Measurements from ENCODE around the gene ALG6. TPM values are rescaled to one million over a fixed set of nuclear protein-coding genes. Genes with fewer than 3 reads are reported as not detected.
"Not testable (repeated sequence)": the region's sequence is repeated elsewhere in the genome, so short reads cannot be mapped to it uniquely, and the experiment has no call there.

ALG6 gene
- total RNA-seq, 6 experiments from 2014 or later, result 5.5 to 7.7 (median 6.1) TPM

DNA sequence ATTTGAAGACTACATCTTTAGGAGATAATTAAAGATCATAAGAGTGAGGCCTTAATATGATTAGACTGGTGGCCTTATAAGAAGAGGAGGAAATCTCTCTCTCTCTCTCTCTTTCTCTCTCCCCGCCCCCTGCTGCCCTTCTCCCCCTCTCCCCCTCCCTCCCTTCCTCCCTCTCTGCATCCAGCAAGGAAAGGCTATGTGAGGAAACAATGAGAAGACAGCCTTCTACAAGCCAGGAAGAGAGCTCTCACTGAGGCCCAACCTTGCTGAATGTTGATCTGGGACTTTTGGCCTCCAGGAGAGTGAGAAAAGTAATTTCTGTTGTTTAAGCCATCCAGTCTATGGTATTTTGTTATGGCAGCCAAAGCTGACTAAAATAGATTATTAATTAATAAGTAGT, 23.5 kb upstream of the ALG6 start:
- no peaks in the 10 kb centered on the region for H3K9me3 ChIP-seq
- no peaks in the 10 kb centered on the region for H3K27me3 ChIP-seq
- DNase-seq, result no peak
- intact Hi-C loops (cut with DNase I), result no loop called here
- no peak for ATAC-seq
- 31% methylated on average over 1 of the region's 1 CpG for WGBS (ENCODE audit: insufficient coverage, low coverage, low lambda C conversion rate, missing lambda C conversion rate)
- H3K27ac ChIP-seq, result no peak overlapping the region
- no peaks in the 10 kb centered on the region for H3K4me1 ChIP-seq
- no peak overlapping the region for H3K4me3 ChIP-seq
- no peak for TF ChIP-seq POLR2A (IDR thresholded peaks at IDR 0.05)
- TF ChIP-seq, protein P1, sequence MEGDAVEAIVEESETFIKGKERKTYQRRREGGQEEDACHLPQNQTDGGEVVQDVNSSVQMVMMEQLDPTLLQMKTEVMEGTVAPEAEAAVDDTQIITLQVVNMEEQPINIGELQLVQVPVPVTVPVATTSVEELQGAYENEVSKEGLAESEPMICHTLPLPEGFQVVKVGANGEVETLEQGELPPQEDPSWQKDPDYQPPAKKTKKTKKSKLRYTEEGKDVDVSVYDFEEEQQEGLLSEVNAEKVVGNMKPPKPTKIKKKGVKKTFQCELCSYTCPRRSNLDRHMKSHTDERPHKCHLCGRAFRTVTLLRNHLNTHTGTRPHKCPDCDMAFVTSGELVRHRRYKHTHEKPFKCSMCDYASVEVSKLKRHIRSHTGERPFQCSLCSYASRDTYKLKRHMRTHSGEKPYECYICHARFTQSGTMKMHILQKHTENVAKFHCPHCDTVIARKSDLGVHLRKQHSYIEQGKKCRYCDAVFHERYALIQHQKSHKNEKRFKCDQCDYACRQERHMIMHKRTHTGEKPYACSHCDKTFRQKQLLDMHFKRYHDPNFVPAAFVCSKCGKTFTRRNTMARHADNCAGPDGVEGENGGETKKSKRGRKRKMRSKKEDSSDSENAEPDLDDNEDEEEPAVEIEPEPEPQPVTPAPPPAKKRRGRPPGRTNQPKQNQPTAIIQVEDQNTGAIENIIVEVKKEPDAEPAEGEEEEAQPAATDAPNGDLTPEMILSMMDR (IDR thresholded peaks at IDR 0.05), result no peak
- no peaks in the 10 kb centered on the region for H3K36me3 ChIP-seq

DNA sequence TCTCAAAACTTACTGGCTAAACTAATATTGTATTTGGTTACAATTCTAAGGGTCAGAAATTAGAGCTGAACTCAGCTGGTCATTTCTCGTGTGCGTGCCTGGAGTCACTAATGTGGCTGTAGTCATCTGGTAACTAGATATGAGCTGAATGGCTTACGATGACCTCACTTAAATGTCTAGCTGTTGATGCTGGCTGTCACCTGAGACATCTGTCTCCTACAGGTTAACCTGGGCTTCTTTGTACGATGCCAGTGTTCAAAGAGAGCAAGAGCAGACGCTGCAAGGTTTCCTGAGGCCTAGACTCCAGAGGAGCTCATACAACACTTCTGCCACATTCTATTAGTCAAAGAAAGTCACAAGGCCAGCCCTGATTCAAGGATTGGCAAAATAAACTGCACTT, 17.1 kb upstream of the ALG6 start:
- ATAC-seq (no peak), DNase-seq (no peak)
- no peaks in the 10 kb centered on the region for H3K27me3 ChIP-seq
- no peak overlapping the region for H3K4me3 ChIP-seq
- H3K36me3 ChIP-seq, result no peaks in the 10 kb centered on the region
- no peaks in the 10 kb centered on the region for H3K4me1 ChIP-seq
- H3K9me3 ChIP-seq, result no peaks in the 10 kb centered on the region
- intact Hi-C loops (cut with DNase I), result no loop called here
- no peak for TF ChIP-seq POLR2A (IDR thresholded peaks at IDR 0.05)
- TF ChIP-seq, protein P1 (IDR thresholded peaks at IDR 0.05), result no peak
- H3K27ac ChIP-seq, result no peak overlapping the region
- WGBS (ENCODE audit: insufficient coverage, low coverage, low lambda C conversion rate, missing lambda C conversion rate), result 92% methylated on average over 4 of the region's 5 CpGs

DNA sequence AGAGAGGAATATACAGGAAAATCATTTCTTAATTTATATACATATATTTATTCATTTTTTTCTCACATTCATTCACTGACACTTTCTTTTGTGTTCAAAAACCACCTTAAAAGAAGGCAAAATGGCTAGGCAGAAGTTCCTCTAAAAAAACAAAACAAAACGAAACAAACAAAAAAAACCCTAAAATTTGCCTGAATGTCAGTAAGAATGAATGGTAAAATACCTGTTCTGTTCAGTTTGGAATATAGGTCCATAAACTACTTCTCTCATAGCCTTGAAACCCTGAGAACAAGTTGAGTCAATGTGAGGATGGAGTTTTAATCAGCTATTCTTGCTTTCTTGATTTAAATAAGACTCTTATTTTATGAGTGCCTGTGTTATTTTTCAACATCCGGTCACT, 14.7 kb upstream of the ALG6 start:
- DNase-seq (no peak), ATAC-seq (no peak)
- Histone ChIP-seq H3K9me3 (no peaks in the 10 kb centered on the region), H3K27ac (no peak overlapping the region), H3K4me1 (no peaks in the 10 kb centered on the region), H3K4me3 (no peak overlapping the region), H3K36me3 (no peaks in the 10 kb centered on the region), H3K27me3 (no peaks in the 10 kb centered on the region)
- intact Hi-C loops (cut with DNase I), result no loop called here
- 62% methylated on average over 2 of the region's 2 CpGs for WGBS (ENCODE audit: insufficient coverage, low coverage, low lambda C conversion rate, missing lambda C conversion rate)
- no peak for TF ChIP-seq POLR2A (IDR thresholded peaks at IDR 0.05)
- TF ChIP-seq, protein P1 (IDR thresholded peaks at IDR 0.05), result no peak

DNA sequence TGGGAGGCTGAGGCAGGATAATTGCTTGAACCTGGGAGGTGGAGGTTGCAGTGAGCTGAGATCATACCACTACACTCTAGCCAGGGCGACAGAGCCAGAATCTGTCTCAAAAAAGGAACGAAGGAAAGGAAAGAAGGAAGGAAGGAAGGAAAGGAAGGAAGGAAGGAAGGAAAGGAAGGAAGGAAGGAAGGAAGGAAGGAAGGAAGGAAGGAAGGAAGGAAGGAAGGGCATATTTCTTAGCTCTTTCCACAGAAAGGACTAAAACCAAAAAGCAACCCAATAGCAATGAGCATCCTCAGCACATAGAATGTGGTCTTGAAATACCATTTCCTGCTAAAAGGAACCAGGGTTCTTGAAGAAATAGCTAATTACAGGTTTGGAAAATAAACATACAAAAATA, 11.2 kb upstream of the ALG6 start:
- DNase-seq; H3K27me3 ChIP-seq; H3K4me1 ChIP-seq; H3K27ac ChIP-seq; ATAC-seq; H3K36me3 ChIP-seq; H3K4me3 ChIP-seq; intact Hi-C loops (cut with DNase I); H3K9me3 ChIP-seq: not testable (repeated sequence)
- WGBS (ENCODE audit: insufficient coverage, low coverage, low lambda C conversion rate, missing lambda C conversion rate), result 62% methylated on average over 2 of the region's 2 CpGs

DNA sequence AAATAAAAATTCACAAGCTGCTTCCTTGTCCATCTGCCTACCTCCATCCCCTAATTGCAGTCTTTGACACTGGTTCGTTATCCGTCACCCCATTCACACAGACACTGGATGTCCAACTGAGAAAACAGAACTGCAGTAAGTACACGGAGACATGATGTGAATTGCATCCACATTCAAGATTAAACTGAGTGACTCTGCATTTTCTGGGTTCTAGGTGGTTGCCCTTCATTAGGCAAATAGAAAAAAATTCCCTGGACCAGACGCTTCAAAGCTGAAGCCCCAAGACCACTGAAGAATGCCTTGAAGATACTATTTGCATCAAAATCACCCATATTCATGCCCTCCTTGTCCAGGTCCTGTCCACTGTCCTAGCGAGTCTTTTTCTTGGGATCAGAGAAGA, 7.9 kb upstream of the ALG6 start:
- Histone ChIP-seq H3K27ac (no peak overlapping the region), H3K9me3 (no peaks in the 10 kb centered on the region), H3K4me1 (no peaks in the 10 kb centered on the region), H3K36me3 (no peaks in the 10 kb centered on the region), H3K4me3 (no peak overlapping the region), H3K27me3 (no peaks in the 10 kb centered on the region)
- no peak for TF ChIP-seq POLR2A (IDR thresholded peaks at IDR 0.05)
- TF ChIP-seq, protein P1 (IDR thresholded peaks at IDR 0.05), result no peak
- 92% methylated on average over 4 of the region's 5 CpGs for WGBS (ENCODE audit: insufficient coverage, low coverage, low lambda C conversion rate, missing lambda C conversion rate)
- ATAC-seq (no peak), DNase-seq (no peak)
- intact Hi-C loops (cut with DNase I), result no loop called here
